BLaER1 (cell line): ENCODE data around the gene OR13H1.
"Not testable (repeated sequence)": the region's sequence is repeated elsewhere in the genome, so short reads cannot be mapped to it uniquely, and the experiment has no call there.

Source experiments
- H3K27ac ChIP-seq: shearing (Covaris generic); formaldehyde crosslinking; 2 replicates; pipeline ENCODE4 v1.8.1; 2022
- H3K27me3 ChIP-seq: shearing (Covaris generic); formaldehyde crosslinking; 2 replicates; pipeline ENCODE4 v1.8.1; 2022
- H3K36me3 ChIP-seq: shearing (Covaris generic); formaldehyde crosslinking; 2 replicates; pipeline ENCODE4 v1.8.1; 2022
- H3K4me1 ChIP-seq: shearing (Covaris generic); formaldehyde crosslinking; 2 replicates; pipeline ENCODE4 v1.8.1; 2022
- H3K4me2 ChIP-seq: shearing (Covaris generic); formaldehyde crosslinking; 2 replicates; pipeline ENCODE4 v1.8.1; 2022
- H3K4me3 ChIP-seq: shearing (Covaris generic); formaldehyde crosslinking; 2 replicates; pipeline ENCODE4 v1.8.1; 2022
- H3K9ac ChIP-seq: shearing (Covaris generic); formaldehyde crosslinking; 2 replicates; pipeline ENCODE4 v1.8.1; 2022
- H3K9me3 ChIP-seq: shearing (Covaris generic); formaldehyde crosslinking; 2 replicates; pipeline ENCODE4 v1.8.1; 2022
- H4K20me1 ChIP-seq: shearing (Covaris generic); formaldehyde crosslinking; 2 replicates; pipeline ENCODE4 v1.8.1; 2022
- Cebpa-rat ChIP-seq: shearing (Covaris generic); IDR thresholded peaks from 2 replicates; pipeline ENCODE4 v1.8.1; 2022

OR13H1 gene

GRCh38 chrX:131571348-131571747 lies 27.5 kb downstream of the OR13H1 start:
- H3K9me3 ChIP-seq: no peaks in the 10 kb centered on the region
- H3K36me3 ChIP-seq: no peaks in the 10 kb centered on the region
- H3K4me1 ChIP-seq: no peaks in the 10 kb centered on the region
- no peaks in the 10 kb centered on the region for H4K20me1 ChIP-seq
- TF ChIP-seq Cebpa-rat: no peak
- H3K27me3 ChIP-seq: peaks cover 79% of the 10 kb centered on the region
- no peak overlapping the region for H3K27ac ChIP-seq
- H3K9ac ChIP-seq: no peak overlapping the region
- H3K4me2 ChIP-seq: no peak overlapping the region
- no peak overlapping the region for H3K4me3 ChIP-seq

- H3K36me3 ChIP-seq: no peaks in the 10 kb centered on the region
- no peak overlapping the region for H3K9ac ChIP-seq
- no peak for TF ChIP-seq Cebpa-rat
- H3K27ac ChIP-seq: no peak overlapping the region
- no peaks in the 10 kb centered on the region for H3K4me1 ChIP-seq
- H3K4me2 ChIP-seq: no peak overlapping the region
- H4K20me1 ChIP-seq: no peaks in the 10 kb centered on the region
- H3K27me3 ChIP-seq: peaks cover 72% of the 10 kb centered on the region
- H3K9me3 ChIP-seq: no peaks in the 10 kb centered on the region
- H3K4me3 ChIP-seq: no peak overlapping the region
Observed at GRCh38 chrX:131572372-131573014, 28.6 kb downstream of the OR13H1 start.

GRCh38 chrX:131577413-131577812 lies 33.5 kb downstream of the OR13H1 start:
- Histone ChIP-seq H4K20me1 (no peaks in the 10 kb centered on the region), H3K9me3 (no peaks in the 10 kb centered on the region), H3K27me3 (peaks cover 40% of the 10 kb centered on the region), H3K9ac (no peak overlapping the region), H3K4me2 (no peak overlapping the region), H3K36me3 (no peaks in the 10 kb centered on the region), H3K27ac (no peak overlapping the region), H3K4me1 (no peaks in the 10 kb centered on the region), H3K4me3 (no peak overlapping the region)
- no peak for TF ChIP-seq Cebpa-rat

GRCh38 chrX:131577999-131578734 lies 34.3 kb downstream of the OR13H1 start:
- Histone ChIP-seq H3K4me3 (no peak overlapping the region), H3K9me3 (no peaks in the 10 kb centered on the region), H3K9ac (no peak overlapping the region), H3K4me2 (no peak overlapping the region), H4K20me1 (no peaks in the 10 kb centered on the region), H3K4me1 (no peaks in the 10 kb centered on the region), H3K27ac (no peak overlapping the region), H3K27me3 (peaks cover 32% of the 10 kb centered on the region), H3K36me3 (no peaks in the 10 kb centered on the region)
- TF ChIP-seq Cebpa-rat: no peak

- H3K9me3 ChIP-seq: not testable (repeated sequence)
Observed at GRCh38 chrX:131578735-131579367, 35.0 kb downstream of the OR13H1 start.

GRCh38 chrX:131588995-131589394 lies 45.1 kb downstream of the OR13H1 start:
- Histone ChIP-seq H3K4me2 (no peak overlapping the region), H4K20me1 (no peaks in the 10 kb centered on the region), H3K27ac (no peak overlapping the region), H3K4me1 (no peaks in the 10 kb centered on the region), H3K36me3 (no peaks in the 10 kb centered on the region), H3K27me3 (peaks cover 79% of the 10 kb centered on the region), H3K4me3 (no peak overlapping the region), H3K9me3 (no peaks in the 10 kb centered on the region), H3K9ac (no peak overlapping the region)
- no peak for TF ChIP-seq Cebpa-rat

More at GRCh38 chrX:131578735-131579367, 35.0 kb downstream of the OR13H1 start:
- not testable (repeated sequence) for H3K27ac ChIP-seq, H3K4me2 ChIP-seq, H3K9ac ChIP-seq, H4K20me1 ChIP-seq, H3K4me3 ChIP-seq, H3K4me1 ChIP-seq, H3K36me3 ChIP-seq
- H3K27me3 ChIP-seq: peaks cover 25% of the 10 kb centered on the region
